GM21529 (cell line): Measurements from ENCODE around the gene GFRA1.
"Not testable (repeated sequence)": the region's sequence is repeated elsewhere in the genome, so short reads cannot be mapped to it uniquely, and the experiment has no call there.

Experiments
- ATAC-seq: cut with Tn5 transposase; IDR thresholded peaks from one replicate; pipeline ENCODE4 v1.9.1; 2021; ENCODE audit not compliant: unreplicated experiment

GFRA1 gene

DNA sequence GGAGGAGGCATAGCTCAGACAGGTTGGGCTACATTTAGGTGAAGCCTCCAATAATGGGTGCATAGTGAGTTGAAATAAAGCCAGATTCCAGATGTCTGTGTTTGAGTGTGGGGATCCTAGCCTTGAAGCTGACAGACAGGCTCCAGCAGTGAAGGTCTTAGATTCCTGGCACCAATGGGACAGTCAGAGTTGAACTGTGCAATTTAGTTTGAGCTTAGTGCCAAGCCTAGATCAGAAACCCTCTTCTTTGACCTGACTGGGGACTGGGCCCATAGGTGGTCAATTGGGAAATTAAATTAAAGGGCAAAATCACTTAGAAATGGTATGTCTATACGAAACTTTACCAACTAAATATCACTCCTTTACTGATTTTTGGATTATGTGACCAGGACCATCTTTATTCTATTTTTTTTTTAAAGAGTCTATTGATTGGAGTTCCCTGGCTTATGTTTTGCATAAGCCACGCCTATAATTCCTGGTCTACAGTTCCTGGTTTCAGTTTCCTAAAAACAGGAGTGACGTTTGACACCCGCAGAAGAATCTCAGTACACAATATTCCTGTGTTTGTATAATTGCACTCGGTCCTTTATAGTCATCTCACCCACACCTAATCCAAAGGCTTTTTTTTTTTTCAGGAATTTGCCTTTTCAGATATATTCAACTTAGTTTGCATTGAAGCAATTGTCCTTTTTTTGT lies 201.4 kb downstream of the GFRA1 start:
- no peak for ATAC-seq

DNA sequence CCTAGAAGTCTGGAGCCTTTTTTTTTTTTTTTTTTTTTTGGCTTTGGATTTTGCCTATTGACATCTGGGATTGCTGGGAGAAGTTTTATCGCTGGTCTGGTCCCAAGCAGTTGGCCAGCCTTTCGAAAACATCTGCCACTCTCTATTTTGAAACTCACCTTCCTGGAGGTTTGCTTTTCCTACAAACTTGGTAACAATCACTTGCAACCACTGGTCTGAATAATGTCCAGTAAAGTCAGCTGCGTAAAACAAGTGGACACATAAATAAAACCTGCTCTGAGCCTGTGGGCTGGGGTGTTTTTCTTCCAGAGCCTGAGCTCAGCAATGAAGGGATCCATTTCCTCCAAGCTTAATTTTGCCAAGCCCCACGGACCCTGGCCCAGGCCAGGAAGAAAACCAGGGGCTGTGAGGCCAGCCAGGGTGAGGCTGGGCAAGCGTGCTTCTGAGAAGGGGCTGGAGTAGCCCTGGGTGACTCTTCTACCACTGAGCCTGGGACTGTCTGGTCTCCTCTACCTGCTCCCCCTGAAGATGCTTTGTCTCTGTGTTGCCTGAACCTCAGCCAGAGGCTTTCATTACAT lies 202.2 kb downstream of the GFRA1 start:
- ATAC-seq, result no peak

DNA sequence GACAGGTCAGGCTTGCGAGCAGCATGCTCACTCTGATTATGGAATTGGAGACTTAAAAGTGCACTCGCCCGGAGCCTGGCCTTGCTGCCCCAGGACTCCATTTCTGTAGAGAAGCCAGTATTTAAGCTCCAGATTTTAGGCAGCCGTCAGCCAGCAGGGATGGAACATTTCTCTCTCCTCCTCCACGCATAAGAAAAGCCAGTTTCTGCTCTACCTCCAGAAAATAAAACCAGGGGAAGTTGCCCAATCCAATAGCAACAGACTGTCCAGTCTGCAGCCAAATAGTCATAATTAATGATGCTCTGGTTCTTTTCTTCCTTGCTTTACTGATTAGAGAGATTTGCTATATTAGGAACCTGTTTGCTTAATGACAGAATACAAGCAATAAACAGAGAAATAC lies 203.2 kb downstream of the GFRA1 start:
- ATAC-seq, result no peak

DNA sequence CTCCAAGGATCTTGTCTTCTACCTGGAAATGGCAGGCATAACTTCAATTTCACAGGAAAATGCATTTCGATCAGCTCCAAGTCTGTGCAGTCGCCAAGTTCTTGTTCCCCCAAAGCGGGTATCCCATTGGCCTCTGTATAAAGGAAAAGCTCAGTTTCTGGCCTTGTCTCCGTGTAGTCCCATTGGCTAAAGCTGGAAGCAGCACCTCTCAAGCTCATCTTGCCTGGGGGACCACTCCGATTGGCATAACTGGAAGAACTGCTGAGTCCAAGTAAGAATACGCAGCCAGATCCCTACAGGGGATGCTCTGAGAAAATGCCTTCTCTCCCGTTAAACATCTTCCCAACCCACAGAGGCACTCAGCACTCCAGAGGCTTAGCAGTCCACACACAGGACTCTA lies 205.2 kb downstream of the GFRA1 start:
- no peak for ATAC-seq

DNA sequence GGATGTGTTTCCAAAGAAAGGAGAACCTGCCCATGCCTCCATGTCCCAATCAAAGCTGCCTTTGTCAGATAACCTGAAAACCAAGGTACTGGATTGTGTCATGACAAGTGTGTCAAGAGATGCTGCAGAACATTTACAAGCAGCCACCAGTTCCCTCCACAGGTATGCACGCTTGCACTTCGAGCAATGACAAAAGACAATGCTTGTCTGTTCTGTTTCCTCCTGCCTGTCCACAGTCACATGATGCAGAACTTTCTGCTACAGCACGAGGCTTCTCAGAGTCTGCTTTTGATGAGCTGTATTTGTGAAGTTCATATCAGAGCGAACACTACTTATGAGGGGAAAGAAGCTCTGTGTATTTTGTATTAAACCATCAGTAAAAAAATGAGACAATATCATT lies 209.9 kb downstream of the GFRA1 start:
- no peak for ATAC-seq

DNA sequence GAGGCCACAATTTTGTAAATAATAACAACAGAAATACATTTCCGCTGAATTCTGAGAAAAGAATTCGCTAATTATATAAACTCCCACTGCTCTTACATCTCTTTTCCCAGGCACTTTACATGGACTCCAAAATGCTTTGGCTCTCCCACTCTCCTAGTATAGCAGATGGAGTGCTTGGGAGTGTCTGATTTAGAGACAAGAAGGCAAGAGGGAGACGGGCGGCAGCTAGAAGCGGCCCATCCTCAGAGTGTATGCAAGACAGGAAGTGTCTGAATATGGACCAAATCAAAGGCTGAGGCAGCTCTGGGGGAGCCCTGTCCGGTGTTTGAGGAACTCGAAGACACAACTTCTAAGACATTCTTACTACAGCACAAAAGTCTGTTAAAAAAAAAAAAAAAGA lies 212.1 kb downstream of the GFRA1 start:
- no peak for ATAC-seq

DNA sequence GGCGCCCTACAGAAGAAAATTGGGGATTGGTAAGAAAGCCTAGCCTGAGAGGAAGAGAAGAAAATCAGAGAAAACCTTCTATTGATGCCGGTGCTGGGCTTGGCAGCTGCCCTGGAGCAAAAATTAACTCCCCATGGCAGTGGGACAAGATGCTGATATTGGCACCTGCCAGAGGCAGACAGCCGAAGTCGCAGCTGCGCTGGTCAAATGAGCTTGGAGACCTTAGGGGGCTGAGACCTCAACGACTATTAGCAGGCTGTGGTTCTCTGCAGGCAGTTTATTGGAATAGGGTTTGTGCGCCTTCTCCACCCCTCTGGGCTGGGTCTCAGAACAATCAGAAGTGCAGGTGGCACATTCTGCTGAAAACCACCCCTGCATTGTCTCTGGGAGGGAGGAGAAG lies 213.7 kb downstream of the GFRA1 start:
- no peak for ATAC-seq

DNA sequence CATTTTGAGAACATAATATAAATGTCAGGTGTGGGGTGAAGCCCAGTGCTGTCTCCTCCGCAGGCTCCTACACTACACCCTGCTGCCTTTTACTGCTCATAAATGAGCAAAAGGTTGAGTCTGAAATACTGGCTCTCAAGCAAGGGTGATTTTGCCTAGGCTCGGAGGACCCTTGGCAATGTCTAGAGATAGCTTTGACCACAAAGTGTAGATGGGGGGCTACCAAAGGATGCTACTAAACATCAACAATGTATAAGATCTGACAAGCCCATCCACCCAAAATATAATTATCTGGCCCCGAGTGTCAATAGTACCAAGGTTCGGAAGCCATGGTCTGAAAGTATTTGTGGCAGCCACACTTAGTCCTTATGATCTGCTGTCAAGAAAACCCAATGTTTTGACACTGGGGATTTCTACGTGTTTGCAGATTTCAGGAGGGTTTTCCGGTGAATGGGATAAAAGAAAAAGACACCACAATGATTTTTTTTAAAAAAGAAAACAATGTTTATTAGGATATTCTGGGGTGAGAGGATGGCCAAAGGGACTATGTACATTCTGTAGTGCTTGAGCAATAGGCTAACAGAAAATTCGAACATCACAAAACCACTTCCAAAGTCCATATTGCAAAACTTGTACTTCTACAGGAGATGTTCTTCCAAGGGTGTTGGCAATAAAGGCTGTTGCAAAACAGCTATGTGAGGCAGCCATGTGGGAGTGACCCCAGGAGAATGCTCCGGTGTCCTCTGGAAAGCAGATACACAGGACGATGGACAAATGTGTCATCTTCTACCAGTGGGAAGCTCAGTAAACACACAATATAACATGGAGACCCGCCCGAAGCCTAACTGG lies 216.3 kb downstream of the GFRA1 start:
- no peak for ATAC-seq

DNA sequence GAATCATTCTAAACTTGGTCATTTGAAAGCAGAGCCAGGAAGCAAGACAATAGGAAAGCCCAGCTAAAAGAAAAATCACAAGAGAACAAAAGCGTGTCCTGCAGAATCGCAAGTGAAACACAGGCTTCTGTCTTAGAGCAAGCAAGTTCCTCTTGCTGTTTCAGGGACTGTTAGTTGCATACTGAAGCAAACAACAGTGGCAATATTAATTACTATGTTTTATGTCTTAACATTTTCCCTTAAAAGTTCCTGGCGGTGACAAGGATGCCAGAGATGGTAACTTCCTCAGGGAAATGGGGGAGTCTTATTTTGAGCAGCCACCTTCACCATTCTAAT lies 217.1 kb downstream of the GFRA1 start:
- ATAC-seq, result no peak

DNA sequence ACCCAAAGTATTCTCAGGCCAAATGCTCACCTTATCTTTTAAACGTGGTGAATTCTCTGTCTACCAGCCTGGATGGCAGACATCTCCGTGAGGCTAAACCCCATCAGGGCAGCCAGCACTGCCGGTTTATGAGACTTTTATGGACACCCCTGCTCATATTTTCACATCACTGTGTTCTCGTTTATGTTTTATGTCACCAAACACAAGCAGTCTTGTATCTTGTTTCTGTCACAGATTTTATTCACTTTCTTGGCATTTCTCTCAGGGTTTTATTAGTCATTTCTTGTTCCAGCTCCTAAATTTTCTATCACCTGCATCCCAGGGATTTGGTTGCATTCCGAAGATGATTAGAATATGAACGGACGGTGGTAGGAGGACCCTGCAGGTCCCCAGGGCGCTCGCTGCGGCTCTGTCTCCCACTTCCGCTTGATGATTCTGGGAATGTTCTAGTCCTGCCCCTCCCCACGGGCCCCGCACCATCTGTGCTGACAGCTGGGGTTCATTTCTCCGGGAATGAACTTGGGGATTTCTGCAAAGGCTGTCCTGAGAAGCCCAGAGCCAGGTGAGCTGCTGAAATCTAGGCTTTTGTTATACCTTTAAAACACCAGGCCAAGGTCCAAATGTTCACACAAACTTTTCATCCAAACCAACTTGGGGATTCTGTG lies 217.6 kb downstream of the GFRA1 start:
- no peak for ATAC-seq

DNA sequence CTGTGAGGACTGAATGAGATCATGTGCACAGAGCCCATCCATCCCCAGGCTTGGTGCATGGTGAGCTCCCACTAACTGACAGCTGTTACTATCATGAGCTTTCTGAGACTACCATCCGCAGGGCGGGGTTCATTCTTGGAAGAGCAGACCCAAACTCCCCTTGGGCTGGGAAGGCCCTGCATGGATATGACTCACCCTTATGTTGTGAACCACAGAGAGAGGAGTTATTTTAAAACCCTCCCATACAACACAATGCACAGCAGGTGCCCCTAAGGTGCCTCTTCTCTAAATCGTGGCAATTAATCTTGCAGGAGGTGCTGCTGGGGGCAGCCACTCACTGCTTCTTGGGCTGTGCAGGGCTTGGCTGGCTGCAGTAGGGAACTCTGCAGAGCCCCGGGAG lies 219.1 kb downstream of the GFRA1 start:
- no peak for ATAC-seq

DNA sequence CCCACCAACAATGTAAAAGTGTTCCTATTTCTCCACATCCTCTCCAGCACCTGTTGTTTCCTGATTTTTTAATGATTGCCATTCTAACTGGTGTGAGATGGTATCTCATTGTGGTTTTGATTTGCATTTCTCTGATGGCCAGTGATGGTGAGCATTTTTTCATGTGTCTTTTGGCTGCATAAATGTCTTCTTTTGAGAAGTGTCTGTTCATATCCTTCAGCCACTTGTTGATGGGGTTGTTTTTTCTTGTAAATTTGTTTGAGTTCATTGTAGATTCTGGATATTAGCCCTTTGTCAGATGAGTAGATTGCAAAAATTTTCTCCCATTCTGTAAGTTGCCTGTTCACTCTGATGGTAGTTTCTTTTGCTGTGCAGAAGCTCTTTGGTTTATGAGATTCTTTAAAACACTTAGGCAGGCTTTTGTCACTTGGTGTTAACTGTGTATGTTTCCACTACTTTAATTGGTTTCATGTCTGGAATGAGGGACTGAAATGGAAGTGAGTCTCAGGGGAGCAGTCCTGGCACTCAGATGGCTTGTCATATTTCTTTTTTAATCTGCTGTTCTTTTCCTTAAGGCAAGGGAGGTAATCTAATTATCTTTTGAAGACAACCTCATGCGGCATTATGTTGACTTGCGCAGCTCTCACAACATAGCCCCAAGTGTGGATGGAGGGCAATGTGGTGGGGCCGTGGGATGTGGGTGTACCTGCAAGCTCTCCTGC lies 219.8 kb downstream of the GFRA1 start:
- not testable (repeated sequence) for ATAC-seq

DNA sequence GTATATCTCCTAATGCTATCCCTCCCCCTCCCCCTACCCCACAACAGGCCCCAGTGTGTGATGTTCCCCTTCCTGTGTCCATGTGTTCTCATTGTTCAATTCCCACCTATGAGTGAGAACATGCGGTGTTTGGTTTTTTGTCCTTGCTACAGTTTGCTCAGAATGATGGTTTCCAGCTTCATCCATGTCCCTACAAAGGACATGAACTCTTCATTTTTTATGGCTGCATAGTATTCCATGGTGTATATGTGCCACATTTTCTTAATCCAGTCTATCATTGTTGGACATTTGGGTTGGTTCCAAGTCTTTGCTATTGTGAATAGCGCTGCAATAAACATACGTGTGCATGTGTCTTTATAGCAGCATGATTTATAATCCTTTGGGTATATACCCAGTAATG lies 220.5 kb downstream of the GFRA1 start:
- not testable (repeated sequence) for ATAC-seq

DNA sequence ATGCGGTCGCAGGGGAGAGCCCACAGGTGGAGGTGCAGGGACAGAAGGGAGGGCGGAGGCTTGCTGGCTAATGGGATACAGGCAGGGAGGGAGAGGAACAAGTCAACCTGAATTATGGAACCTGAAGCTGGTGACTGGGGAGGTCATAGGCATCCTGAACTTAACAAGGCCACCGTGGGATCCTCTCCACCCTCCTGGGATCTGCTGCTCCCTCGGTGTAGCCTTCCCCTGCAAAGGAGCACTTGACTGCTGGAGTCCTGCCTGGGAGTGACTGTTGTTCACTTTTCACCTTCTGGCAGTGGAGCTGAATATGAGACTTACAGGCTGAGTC lies 223.1 kb downstream of the GFRA1 start:
- no peak for ATAC-seq

DNA sequence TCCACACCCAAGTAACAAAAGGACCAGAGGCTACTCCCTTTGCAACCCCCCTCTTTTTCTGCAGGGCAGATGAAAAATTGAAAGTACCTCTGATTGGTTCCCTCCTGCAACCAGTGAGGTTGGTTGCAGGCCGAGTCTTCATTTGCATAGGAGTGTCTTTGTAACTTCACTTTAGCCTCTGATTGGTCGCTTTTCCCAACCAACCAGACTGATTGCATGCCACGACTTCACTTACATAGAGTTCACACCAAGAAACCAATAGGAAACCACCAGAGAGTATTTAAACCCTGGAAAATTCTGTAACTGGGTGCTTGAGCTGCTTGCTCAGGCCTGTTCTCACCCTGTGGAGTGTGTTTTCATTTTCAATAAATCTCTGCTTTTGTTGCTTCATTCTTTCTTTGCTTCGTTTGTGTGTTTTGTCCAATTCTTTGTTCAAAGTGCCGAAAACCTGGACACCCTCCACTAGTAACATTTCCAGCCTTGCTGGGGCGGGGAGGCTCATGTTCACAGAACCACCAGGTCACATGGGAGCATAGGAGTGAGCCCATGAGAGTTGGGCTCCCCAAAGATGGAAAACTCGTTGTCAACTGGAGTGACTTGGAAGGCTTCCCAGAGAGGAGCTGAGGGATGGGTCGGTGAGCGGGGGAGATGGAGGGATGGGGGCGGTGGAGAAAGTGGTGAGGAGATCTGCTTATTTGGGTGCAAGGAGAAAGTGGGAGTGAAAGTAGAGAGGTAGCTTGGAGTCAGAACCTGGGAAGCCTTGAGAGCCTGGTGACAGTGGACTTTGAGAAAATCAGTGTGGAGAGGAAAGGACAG lies 223.6 kb downstream of the GFRA1 start:
- ATAC-seq, result no peak

DNA sequence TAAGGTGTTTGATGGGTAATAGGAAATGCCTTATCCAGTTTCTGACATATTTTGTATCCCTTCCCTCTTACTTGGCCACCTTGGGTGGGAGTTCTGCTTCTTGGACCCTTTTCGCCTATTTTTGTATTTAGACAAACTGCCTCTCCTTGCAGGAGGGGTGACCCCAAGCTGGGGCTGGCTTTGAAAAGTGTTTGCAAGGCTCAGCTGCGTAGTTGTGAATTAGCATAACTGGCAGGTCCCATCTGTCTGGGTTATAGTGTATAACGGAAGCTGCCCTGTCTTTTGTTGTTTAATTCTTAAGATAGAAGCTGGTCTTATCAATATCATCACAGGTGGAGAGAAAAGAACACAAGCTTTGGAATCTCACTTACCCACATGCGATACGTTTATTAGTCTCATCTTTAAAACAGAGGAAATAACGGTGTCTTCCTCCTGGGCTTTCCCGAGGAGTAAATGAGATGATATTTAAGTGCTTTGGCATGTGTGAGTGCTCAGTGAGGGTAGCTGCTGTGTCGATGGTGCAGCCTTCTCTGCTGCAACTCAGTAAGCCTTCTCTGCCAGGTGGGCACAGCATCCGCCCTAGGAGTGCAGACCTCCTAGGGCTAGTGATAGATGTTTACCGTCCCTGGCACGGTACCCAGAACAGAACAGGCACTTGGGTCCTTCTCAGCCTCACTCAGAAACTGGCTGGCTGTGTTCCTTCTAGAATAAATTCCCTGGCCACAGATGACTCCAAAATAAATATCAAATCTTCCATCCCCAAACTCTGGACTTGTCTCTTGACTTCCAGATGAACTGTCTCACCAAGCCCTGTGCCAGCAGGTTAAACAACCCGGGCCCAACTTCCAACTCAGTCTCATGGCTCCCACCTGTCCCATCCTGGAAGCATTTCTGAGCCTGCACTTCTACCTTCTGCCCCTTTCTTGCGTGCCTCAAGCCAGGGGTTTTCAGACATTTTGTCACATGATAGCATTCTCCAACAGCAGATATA lies 227.3 kb downstream of the GFRA1 start:
- ATAC-seq, result no peak

DNA sequence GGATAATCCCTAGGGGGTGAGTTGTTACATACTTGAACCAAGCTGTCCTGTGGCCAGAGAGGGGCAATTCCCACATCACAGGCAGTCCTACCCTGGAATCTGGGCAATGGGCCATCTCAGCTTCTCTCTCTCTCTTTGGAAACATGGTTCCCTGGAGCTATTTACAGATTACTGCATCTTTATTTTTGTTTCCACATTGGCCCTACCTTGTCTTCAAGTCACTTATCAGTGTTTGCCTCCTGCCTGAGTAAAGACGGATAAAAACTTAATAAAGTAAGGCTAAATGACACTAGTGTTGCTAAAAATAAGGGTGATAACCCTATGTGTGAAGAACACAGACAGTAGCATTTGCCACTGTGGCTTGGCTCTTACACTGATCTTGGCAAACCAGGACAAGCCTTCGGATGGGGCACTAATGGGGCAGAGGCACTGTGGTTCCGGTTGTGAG lies 228.2 kb downstream of the GFRA1 start:
- ATAC-seq, result no peak

DNA sequence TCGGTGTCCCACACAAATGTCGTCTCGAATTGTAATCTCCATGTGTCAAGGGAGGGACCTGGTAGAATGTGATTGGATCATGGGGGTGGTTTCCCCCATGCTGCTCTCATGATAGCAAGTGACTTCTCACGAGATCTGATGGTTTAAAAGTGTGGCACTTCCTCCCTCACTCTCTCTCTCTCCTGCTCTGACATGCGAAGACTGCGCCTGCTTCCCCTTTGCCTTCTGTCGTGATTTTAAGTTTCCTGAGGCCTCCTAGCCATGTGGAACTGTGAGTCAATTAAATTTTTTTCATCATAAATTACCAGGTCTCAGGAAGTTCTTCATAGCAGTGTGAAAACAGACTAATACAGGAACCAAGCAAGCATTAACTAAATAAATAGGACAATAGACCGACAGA lies 229.1 kb downstream of the GFRA1 start:
- ATAC-seq, result no peak

DNA sequence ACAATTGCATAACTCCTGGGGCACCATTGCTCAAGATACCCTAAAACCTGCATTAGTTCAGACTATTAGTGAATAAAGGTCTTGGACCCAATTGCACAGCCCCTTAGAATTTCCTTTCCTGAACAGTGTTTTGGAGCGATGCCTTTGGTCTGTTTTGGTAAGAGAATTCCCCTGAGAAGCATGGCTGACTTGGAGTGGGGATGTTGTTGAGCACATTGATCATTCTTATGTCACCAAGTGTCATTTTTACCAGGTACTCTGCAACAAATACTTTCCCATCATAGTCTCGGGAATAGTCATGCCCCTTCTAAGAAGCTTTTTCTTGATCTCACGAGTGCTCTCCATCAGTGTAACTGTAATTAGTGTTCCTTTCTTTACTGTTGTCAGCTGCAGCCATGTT lies 229.7 kb downstream of the GFRA1 start:
- no peak for ATAC-seq
